H7 (cell line): Measurements from ENCODE around the gene KRTAP4-12. TPM values are rescaled to one million over a fixed set of nuclear protein-coding genes. Genes with fewer than 3 reads are reported as not detected.
"Not testable (repeated sequence)": the region's sequence is repeated elsewhere in the genome, so short reads cannot be mapped to it uniquely, and the experiment has no call there.

Experiments used
- DNase-seq: peaks from one replicate; pipeline ENCODE4 v3.0.0; 2012
- H3K27me3 ChIP-seq: 2 replicates; pipeline ENCODE4 v1.6.0; 2011; ENCODE audit warnings: mild to moderate bottlenecking, low read length; ENCODE audit not compliant: control insufficient read depth, insufficient read depth
- H3K36me3 ChIP-seq: replicated peaks from 2 replicates; pipeline ENCODE4 v1.5.1; 2011; ENCODE audit warnings: low read length; ENCODE audit not compliant: control insufficient read depth, insufficient read depth
- H3K4me3 ChIP-seq: 2 replicates; pipeline ENCODE4 v1.5.1; 2011; ENCODE audit warnings: low read depth, mild to moderate bottlenecking, control low read depth, low read length, moderate library complexity; ENCODE audit not compliant: insufficient read depth
- total RNA-seq: library from RNA; depleted of rRNA; stranded (reverse); fragments of >200 nt; shearing (Covaris generic); gene quantifications from 2 replicates; pipeline ENCODE4 v1.2.3, GENCODE V29; 2014

Gene KRTAP4-12
- total RNA-seq, 1 experiment from 2014 or later, result not detected

- DNase-seq, result no peak
- Histone ChIP-seq H3K4me3 (no peak overlapping the region), H3K36me3 (no peaks in the 10 kb centered on the region), H3K27me3 (no peaks in the 10 kb centered on the region)
Measured at GRCh38 chr17:41141361-41141760, 17.4 kb upstream of the KRTAP4-12 start.

GRCh38 chr17:41140360-41141131 is 16.6 kb upstream of the KRTAP4-12 start, which contains the start of gene KRTAP4-6:
TSS of gene KRTAP4-6 (minus strand) at chr17:41140544. CDS start at chr17:41140487, 57 bp downstream.
- no peak for DNase-seq
- Histone ChIP-seq H3K36me3 (no peaks in the 10 kb centered on the region), H3K4me3 (no peak within 1 kb of the TSS), H3K27me3 (no peaks in the 10 kb centered on the region)

- not testable (repeated sequence) for H3K4me3 ChIP-seq, DNase-seq, H3K27me3 ChIP-seq, H3K36me3 ChIP-seq
Measured at GRCh38 chr17:41139865-41140264, 15.9 kb upstream of the KRTAP4-12 start.

- DNase-seq, result no peak
- no peaks in the 10 kb centered on the region for H3K36me3 ChIP-seq
Measured at GRCh38 chr17:41133880-41134735, 10.1 kb upstream of the KRTAP4-12 start.

GRCh38 chr17:41131979-41132378 is 8.0 kb upstream of the KRTAP4-12 start:
- DNase-seq, result no peak
- Histone ChIP-seq H3K27me3 (no peaks in the 10 kb centered on the region), H3K36me3 (no peaks in the 10 kb centered on the region), H3K4me3 (no peak overlapping the region)

More at GRCh38 chr17:41133880-41134735, 10.1 kb upstream of the KRTAP4-12 start:
- Histone ChIP-seq H3K27me3 (no peaks in the 10 kb centered on the region), H3K4me3 (no peak overlapping the region)

GRCh38 chr17:41127371-41127770 is 3.4 kb upstream of the KRTAP4-12 start:
- no peak overlapping the region for H3K4me3 ChIP-seq
- no peaks in the 10 kb centered on the region for H3K36me3 ChIP-seq
- no peaks in the 10 kb centered on the region for H3K27me3 ChIP-seq
- DNase-seq, result no peak

- Histone ChIP-seq H3K36me3 (no peaks in the 10 kb centered on the region), H3K27me3 (no peaks in the 10 kb centered on the region), H3K4me3 (no peak overlapping the region)
- DNase-seq, result no peak
Measured at GRCh38 chr17:41126412-41126811, 2.4 kb upstream of the KRTAP4-12 start.

GRCh38 chr17:41125064-41125463 is 1.1 kb upstream of the KRTAP4-12 start:
- no peak for DNase-seq
- no peaks in the 10 kb centered on the region for H3K36me3 ChIP-seq
- H3K4me3 ChIP-seq, result no peak overlapping the region
- no peaks in the 10 kb centered on the region for H3K27me3 ChIP-seq

GRCh38 chr17:41123292-41123990 is 541 bp downstream of the KRTAP4-12 start:
- DNase-seq, H3K27me3 ChIP-seq, H3K36me3 ChIP-seq, H3K4me3 ChIP-seq: not testable (repeated sequence)

GRCh38 chr17:41121742-41122141 is 2.2 kb downstream of the KRTAP4-12 start:
- Histone ChIP-seq H3K4me3 (no peak overlapping the region), H3K27me3 (no peaks in the 10 kb centered on the region), H3K36me3 (no peaks in the 10 kb centered on the region)
- no peak for DNase-seq

GRCh38 chr17:41119696-41120690 is 4.0 kb downstream of the KRTAP4-12 start:
- not testable (repeated sequence) for H3K36me3 ChIP-seq, DNase-seq, H3K4me3 ChIP-seq, H3K27me3 ChIP-seq

- Histone ChIP-seq H3K27me3 (no peaks in the 10 kb centered on the region), H3K36me3 (no peaks in the 10 kb centered on the region), H3K4me3 (no peak overlapping the region)
- DNase-seq, result no peak
Measured at GRCh38 chr17:41118721-41119120, 5.3 kb downstream of the KRTAP4-12 start.

GRCh38 chr17:41117846-41118386 is 6.1 kb downstream of the KRTAP4-12 start, which contains the start of gene KRTAP4-11:
TSS of gene KRTAP4-11 (minus strand) at chr17:41118373. CDS start at chr17:41118315, 58 bp downstream.
- H3K36me3 ChIP-seq, DNase-seq, H3K27me3 ChIP-seq, H3K4me3 ChIP-seq: not testable (repeated sequence)
